Superior temporal gyrus (tissue), 1 donor: ENCODE data around the gene IFI44L.

Source experiments
- DNase-seq: peaks from one replicate; pipeline ENCODE4 v3.0.0-alpha.2; 2016; ENCODE audit errors: extremely low spot score

Gene IFI44L

DNA sequence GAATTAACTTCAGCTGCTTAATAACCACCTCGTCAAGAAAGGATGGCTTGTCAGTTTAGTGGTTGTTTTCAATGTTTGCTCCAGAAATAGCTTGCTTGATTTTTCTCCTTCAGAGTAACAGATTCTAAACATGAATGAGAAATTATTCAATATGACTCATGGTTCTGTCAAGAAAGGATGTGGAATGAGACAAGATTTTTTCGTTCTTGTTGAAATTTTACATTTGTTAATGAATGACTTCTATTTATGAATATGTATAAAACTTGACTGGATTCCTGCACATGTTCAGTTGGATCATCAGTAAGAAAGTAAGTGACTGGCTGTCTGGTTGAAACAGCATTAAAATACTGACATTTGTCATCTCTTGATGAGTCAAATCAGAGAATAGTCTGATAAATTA lies 67.7 kb downstream of the IFI44L start:
- no peak for DNase-seq

DNA sequence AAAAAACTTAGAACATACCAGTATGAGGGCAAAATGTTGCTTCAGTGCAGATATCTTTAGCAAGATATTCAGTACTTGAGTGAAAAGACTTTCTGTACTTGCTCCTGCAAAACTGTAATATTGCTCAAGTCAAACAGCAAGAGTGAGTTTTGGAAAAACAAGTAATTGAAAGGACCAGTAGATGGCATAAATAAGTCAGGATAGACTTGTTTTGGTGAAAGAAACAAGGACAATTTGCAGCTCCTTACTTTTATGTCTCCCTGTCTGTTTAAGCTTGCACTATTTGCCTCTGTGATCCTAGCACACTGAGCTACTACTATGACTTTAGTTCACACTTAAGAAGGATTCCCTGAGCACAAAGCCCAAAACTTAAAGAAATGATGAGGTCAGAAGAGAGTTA lies 68.4 kb downstream of the IFI44L start:
- DNase-seq: peak; percentile 44

DNA sequence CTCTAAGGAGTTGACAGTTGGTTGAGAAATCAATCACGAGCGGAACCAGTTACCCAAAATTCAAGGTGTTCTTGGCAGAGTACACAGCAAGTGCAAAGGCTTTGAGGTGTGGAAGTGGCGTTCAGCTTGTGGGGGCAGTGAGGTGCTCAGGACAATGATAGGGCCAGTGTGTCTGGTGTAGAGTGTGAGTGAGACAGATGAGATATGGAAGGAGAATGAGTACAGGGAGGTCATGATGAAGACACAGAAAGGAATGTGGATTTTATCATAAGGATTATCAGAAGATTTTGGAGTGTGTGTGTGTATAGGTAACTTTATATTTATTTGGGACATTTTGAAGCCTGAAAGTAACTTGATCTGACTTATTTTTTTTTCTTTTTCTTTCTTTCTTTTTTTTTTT lies 70.3 kb downstream of the IFI44L start:
- DNase-seq: no peak

DNA sequence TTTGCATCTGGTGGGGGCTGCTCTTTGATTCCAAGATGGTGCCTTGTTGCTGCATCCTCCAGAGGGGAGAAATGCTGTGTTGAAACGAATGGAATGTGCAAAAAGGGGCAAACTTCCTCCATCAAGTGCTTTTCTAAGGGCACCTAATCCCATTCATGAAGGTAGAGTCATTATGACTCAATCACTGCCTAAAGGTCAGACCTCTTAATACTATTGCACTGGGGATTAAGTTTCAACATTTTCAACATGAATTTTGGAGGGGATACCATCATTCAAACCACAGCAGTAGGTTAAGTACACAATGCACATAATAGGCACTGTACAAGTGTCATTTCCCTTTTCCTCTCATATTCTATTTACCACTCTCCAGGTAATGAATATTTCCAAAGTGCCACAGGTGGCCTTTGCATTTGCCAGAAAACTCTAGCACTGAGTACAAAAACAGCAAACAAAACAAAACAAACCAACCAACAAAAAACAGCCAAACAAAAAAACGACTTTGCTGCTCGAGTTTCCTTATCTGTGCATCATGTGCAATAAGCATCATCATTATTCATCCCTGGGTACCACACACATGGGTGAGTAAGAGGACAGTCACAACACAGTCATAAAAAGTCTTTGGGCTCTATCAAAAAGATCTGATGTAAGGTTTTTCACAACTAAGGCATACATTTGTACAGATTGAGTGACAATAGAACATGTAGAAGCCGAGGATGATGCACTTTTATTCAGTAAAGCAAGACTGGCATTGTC lies 71.9 kb downstream of the IFI44L start:
- no peak for DNase-seq
